Activated CD8-positive, alpha-beta memory T cell treated with anti-CD3 and anti-CD28 coated beads, Interleukin-2, amount 10 ng/mL, durations not matched to agents 7 days and 5 days (primary cell): ENCODE data around the gene KRTAP10-3. TPM values are rescaled to one million over a fixed set of nuclear protein-coding genes. Genes with fewer than 3 reads are reported as not detected.

Experiments
- ATAC-seq: fragments of 150-1000 bp; cut with Tn5 transposase; one replicate; pipeline ENCODE4 v1.10.0; 2021; ENCODE audit warnings: moderate library complexity
- CTCF ChIA-PET: fragments of 350-600 bp; sonication (Branson Sonifier 250); formaldehyde crosslinking; loops from one replicate; lab custom pipeline; 2021; ENCODE audit warnings: antibody characterized with exemption; lab: Charles Lee
- DNase-seq: peaks from one replicate; pipeline ENCODE4 v3.0.0-alpha.2; 2020
- H3K27ac Mint-ChIP-seq: one replicate; pipeline ENCODE4 v1.8.0; 2021; ENCODE audit warnings: mild to moderate bottlenecking, mixed read lengths
- H3K27me3 Mint-ChIP-seq: one replicate; pipeline ENCODE4 v1.8.0; 2021; ENCODE audit warnings: mixed read lengths
- H3K36me3 Mint-ChIP-seq: one replicate; pipeline ENCODE4 v1.8.0; 2021; ENCODE audit warnings: mild to moderate bottlenecking, mixed read lengths
- H3K4me1 Mint-ChIP-seq: one replicate; pipeline ENCODE4 v1.8.0; 2021; ENCODE audit warnings: mixed read lengths
- H3K4me3 Mint-ChIP-seq: one replicate; pipeline ENCODE4 v1.8.0; 2021; ENCODE audit warnings: mild to moderate bottlenecking, moderate library complexity, mixed read lengths
- H3K9me3 Mint-ChIP-seq: one replicate; pipeline ENCODE4 v1.8.0; 2022; ENCODE audit warnings: low read depth, mixed read lengths
- total RNA-seq, 2 experiments: library from RNA; stranded (reverse); gene quantifications; one replicate each; pipeline ENCODE4 v1.2.3, GENCODE V29; 2021

Gene KRTAP10-3
- total RNA-seq, 2 experiments from 2014 or later: not detected

GRCh38 chr21:44540741-44541288, 17.8 kb downstream of the KRTAP10-3 start:
- H3K36me3 Mint-ChIP-seq: peaks cover 4% of the 10 kb centered on the region
- H3K4me3 Mint-ChIP-seq: no peak overlapping the region
- peaks cover 2% of the 10 kb centered on the region for H3K27me3 Mint-ChIP-seq
- H3K27ac Mint-ChIP-seq: no peak overlapping the region
- H3K9me3 Mint-ChIP-seq: peaks cover 4% of the 10 kb centered on the region
- H3K4me1 Mint-ChIP-seq: no peaks in the 10 kb centered on the region
- CTCF ChIA-PET: interaction anchor here (1.0 to 1.3 kb wide), 3 partner anchors 31 to 252 kb away, joined by 3 to 7 read pairs (median 4); no protein-coding TSS in a partner anchor
- DNase-seq: no peak
- no peak for ATAC-seq

DNA sequence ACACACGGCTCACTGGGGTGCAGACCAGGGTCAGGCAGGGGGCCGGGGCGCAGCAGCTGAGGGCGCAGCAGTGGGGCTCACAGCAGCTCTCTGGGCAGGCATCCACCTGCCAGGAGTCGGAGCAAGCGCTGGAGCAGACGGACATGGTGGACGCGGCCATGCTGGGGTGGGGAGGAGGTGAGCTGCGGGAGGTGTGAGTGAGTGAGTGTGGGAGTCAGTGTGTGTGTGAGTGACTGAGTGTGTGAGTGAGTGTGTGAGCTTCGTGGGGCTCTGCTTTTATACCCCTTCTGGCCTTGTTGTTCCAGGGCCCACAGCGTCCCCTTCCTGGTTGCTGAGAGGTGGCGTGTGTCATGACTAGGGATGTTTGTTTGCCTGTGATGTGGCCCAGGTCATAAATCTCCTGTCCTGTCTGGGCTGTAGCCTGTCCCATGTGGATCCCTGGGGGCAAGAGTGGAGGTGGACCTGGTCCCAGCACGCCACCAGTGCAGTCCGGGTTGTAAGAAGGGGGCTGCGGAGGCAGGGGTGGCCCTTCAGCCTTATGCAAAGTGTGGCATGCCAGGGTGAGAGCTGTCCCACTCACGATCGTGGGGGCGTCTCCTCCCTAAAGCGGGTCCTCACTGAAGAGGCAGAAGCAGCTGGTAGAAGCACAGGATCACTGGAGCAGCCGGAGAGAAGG, 18.5 kb downstream of the KRTAP10-3 start, which contains the start of gene KRTAP10-1:
Gene KRTAP10-1 (minus strand): TSS at position 205 of the 676 bp plus-strand sequence. CDS start 45 bp downstream, at position 160.
- peaks cover 2% of the 10 kb centered on the region for H3K27me3 Mint-ChIP-seq
- peaks cover 1% of the 10 kb centered on the region for H3K36me3 Mint-ChIP-seq
- DNase-seq (peak; percentile 35), ATAC-seq (no peak)
- peaks cover 2% of the 10 kb centered on the region for H3K9me3 Mint-ChIP-seq
- no peak within 1 kb of the TSS for H3K27ac Mint-ChIP-seq
- CTCF ChIA-PET: interaction anchor here (1.0 to 1.3 kb wide), 2 partner anchors 224 to 253 kb away, joined by 3 to 4 read pairs; no protein-coding TSS in a partner anchor
- no peak within 1 kb of the TSS for H3K4me3 Mint-ChIP-seq
- H3K4me1 Mint-ChIP-seq: no peaks in the 10 kb centered on the region

DNA sequence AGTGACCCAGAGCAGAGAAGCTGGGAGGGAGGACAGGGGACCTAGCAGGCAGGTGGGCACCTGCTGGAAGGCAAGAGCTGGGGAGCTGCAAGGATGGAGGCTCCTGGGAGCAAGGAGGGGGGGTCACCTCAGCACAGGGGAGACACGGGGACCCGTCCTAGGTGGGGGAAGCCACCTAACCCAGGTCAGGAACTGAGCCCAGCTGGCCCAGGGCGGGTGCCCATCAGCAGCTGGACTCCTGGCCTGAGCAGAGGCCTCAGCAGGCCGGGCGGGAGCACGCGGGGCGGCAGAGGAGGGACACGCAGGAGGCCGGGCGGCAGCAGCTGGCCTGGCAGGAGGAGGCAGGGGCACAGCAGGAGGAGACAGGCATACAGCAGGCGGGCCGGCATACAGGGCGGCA, 19.5 kb downstream of the KRTAP10-3 start:
- CTCF ChIA-PET: no interaction called here
- H3K4me3 Mint-ChIP-seq: no peak overlapping the region
- peaks cover 2% of the 10 kb centered on the region for H3K27me3 Mint-ChIP-seq
- ATAC-seq: no peak
- DNase-seq: peak; percentile 29
- H3K36me3 Mint-ChIP-seq: peaks cover 1% of the 10 kb centered on the region
- H3K4me1 Mint-ChIP-seq: no peaks in the 10 kb centered on the region
- peaks cover 4% of the 10 kb centered on the region for H3K9me3 Mint-ChIP-seq
- H3K27ac Mint-ChIP-seq: no peak overlapping the region

DNA sequence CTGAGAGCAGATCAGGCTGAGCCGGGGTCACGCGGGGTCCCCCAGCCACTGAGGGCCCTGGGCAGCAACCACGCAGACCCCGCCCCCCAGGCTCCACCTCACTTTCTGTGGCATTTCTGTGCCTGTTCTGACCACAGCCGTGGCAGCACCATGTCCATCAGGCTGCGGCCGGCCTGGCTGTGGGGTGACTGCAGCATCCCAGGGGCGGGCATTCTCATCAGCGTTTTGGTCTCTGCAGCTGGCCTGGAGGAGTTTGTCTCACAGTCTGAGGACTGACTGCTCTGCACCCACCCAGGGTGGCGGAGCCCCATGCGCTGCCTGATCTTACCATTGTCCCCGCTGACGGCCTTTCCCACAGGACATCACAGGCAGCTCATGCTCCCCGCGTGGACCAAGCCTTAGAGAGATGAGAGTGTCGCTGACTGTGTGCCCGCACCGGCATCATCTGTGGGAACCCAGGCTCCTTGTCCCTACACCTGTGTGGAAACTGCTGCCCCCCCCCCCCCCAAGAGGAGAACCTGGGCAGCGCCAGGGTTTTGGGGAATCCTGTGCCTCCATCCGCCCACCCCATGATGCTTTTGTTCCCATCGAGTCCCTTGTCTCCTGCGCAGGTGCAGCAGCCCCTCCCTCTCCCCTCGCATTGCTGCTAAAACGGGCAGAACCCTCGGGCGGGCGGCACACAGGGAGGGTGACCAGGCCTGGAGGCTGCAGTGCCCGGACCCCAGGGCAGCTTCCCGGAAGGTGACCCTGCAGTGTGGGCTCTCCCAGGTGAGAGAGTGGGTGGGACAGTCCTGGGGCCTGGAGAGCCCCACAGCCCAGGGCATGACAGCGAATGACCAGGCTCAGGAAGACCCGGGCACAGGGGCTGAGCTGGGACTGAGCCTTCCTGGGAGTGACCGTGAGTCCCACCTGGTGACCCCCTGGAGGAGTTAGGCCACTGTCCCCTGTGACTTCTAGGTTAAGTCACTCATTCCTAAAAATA, 20.4 kb downstream of the KRTAP10-3 start:
- CTCF ChIA-PET: no interaction called here
- DNase-seq: peak; percentile 27
- no peak for ATAC-seq
- H3K4me1 Mint-ChIP-seq: no peaks in the 10 kb centered on the region
- H3K27me3 Mint-ChIP-seq: peaks cover 2% of the 10 kb centered on the region
- H3K4me3 Mint-ChIP-seq: no peak overlapping the region
- no peak overlapping the region for H3K27ac Mint-ChIP-seq
- peaks cover 1% of the 10 kb centered on the region for H3K36me3 Mint-ChIP-seq
- H3K9me3 Mint-ChIP-seq: peaks cover 4% of the 10 kb centered on the region

DNA sequence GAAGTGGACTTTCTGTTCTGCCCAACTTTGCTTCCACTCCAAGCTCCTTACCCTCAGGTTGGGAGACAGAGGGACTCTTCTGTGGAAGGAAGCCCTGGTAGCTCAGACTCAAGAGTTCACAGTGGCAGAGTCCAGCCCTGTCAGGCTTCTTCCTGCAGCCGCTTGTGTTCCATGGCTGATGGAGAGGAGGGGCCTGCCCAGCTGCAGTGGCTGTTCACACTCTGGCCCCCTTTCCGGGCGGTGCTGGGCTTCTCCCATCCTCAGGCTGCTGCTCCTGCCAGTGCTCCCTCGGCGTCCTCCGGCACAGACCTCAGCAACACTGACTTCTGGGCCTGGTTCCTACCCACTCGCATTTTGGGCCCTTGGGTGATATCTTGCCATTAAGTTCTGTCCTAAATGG, 22.6 kb downstream of the KRTAP10-3 start:
- Mint-ChIP-seq H3K9me3 (peaks cover 2% of the 10 kb centered on the region), H3K27me3 (peaks cover 2% of the 10 kb centered on the region), H3K4me1 (no peaks in the 10 kb centered on the region), H3K36me3 (peaks cover under 1% of the 10 kb centered on the region), H3K4me3 (no peak overlapping the region), H3K27ac (no peak overlapping the region)
- no peak for ATAC-seq
- no peak for DNase-seq
- CTCF ChIA-PET: interaction anchor here (1.3 kb wide), 1 partner anchor 257 kb away, joined by 3 read pairs; no protein-coding TSS in a partner anchor

DNA sequence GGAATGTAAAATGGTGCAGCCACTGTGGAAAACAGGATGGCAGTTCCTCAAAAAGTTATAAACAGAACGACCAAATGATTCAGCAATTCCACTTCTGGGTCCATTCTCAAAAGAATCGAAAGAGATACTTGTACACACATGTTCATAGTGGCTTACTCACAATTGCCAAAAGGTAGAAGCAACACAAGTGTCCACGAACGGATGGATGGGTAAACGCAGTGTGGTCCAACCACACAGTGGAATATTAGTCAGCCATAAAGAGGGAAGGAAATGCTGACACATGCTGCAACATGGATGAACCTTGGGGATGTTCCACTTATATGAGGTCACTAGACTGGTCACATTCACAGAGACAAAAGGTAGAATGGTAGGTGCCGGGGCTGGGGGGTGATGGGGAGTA, 23.9 kb downstream of the KRTAP10-3 start:
- Mint-ChIP-seq H3K27ac (no peak overlapping the region), H3K4me1 (no peaks in the 10 kb centered on the region), H3K27me3 (peaks cover 2% of the 10 kb centered on the region), H3K9me3 (peaks cover 2% of the 10 kb centered on the region), H3K36me3 (no peaks in the 10 kb centered on the region), H3K4me3 (no peak overlapping the region)
- CTCF ChIA-PET: no interaction called here
- ATAC-seq (no peak), DNase-seq (no peak)

GRCh38 chr21:44533891-44534627, 24.5 kb downstream of the KRTAP10-3 start:
- no peak overlapping the region for H3K27ac Mint-ChIP-seq
- H3K27me3 Mint-ChIP-seq: peaks cover 2% of the 10 kb centered on the region
- H3K4me1 Mint-ChIP-seq: no peaks in the 10 kb centered on the region
- H3K4me3 Mint-ChIP-seq: no peak overlapping the region
- CTCF ChIA-PET: no interaction called here
- DNase-seq: no peak
- peaks cover 2% of the 10 kb centered on the region for H3K9me3 Mint-ChIP-seq
- H3K36me3 Mint-ChIP-seq: no peaks in the 10 kb centered on the region
- no peak for ATAC-seq

GRCh38 chr21:44533121-44533890, 25.3 kb downstream of the KRTAP10-3 start:
- no peak overlapping the region for H3K4me3 Mint-ChIP-seq
- no peak for ATAC-seq
- no peak overlapping the region for H3K27ac Mint-ChIP-seq
- peaks cover 2% of the 10 kb centered on the region for H3K27me3 Mint-ChIP-seq
- no peak for DNase-seq
- H3K9me3 Mint-ChIP-seq: peaks cover 2% of the 10 kb centered on the region
- CTCF ChIA-PET: no interaction called here
- H3K36me3 Mint-ChIP-seq: no peaks in the 10 kb centered on the region
- no peaks in the 10 kb centered on the region for H3K4me1 Mint-ChIP-seq

GRCh38 chr21:44532712-44533111, 25.9 kb downstream of the KRTAP10-3 start:
- no peak for ATAC-seq
- Mint-ChIP-seq H3K27ac (no peak overlapping the region), H3K9me3 (peaks cover 2% of the 10 kb centered on the region), H3K4me3 (no peak overlapping the region), H3K27me3 (peaks cover 2% of the 10 kb centered on the region), H3K36me3 (no peaks in the 10 kb centered on the region), H3K4me1 (no peaks in the 10 kb centered on the region)
- no peak for DNase-seq
- CTCF ChIA-PET: no interaction called here

DNA sequence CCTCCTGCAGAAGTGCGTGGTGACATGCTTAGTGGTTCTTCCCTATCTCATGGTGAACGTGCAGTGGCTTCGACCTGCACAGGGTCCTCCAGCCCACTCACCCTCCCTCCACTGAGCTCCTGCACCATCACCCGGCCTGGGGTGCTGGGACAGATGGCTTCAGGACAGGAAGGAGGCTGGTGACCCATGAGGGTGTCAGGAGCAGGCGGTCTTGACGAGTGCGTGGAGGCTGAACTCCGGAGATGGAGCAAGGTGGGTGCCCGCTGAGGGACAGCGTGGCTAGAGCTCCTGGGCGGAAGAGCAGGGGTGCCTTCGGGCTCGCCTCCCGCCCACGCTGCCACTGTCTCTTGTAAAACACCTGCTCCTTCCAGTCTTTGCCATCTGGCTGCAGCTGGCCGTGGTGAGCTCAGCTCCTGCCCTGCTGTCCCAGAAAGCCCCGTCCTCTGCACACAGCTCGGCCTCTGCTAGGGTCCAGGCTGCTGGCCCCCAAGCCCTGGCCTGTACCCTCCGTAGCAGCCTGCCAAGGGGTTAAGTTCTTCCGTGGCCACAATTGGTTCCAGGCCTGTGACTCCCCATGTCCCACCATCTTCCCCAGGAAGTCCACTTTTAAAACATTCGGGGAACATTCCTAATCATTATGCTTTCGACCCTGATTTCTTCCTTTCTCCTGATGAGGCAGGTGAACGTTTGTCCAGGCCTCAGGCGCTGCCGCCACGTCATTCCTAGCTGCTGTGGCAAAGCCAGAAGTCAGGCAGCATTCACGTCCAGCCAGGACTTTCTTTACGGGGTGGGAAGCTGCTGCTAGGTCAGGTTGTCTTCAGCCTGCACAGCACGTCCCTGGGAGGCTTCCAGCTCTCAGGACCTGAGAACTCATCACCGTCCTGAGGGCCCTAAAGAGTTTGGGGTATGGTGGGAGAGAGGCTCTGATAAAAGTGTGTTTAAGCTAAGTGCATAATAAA, 26.7 kb downstream of the KRTAP10-3 start:
- H3K27ac Mint-ChIP-seq: no peak overlapping the region
- DNase-seq: no peak
- H3K27me3 Mint-ChIP-seq: peaks cover 2% of the 10 kb centered on the region
- no peak overlapping the region for H3K4me3 Mint-ChIP-seq
- CTCF ChIA-PET: no interaction called here
- no peaks in the 10 kb centered on the region for H3K36me3 Mint-ChIP-seq
- H3K4me1 Mint-ChIP-seq: no peaks in the 10 kb centered on the region
- peaks cover 2% of the 10 kb centered on the region for H3K9me3 Mint-ChIP-seq
- no peak for ATAC-seq

- no peaks in the 10 kb centered on the region for H3K36me3 Mint-ChIP-seq
- no peaks in the 10 kb centered on the region for H3K4me1 Mint-ChIP-seq
- H3K27ac Mint-ChIP-seq: no peak overlapping the region
- ATAC-seq (no peak), DNase-seq (no peak)
- CTCF ChIA-PET: no interaction called here
- no peaks in the 10 kb centered on the region for H3K27me3 Mint-ChIP-seq
- H3K4me3 Mint-ChIP-seq: no peak overlapping the region
- H3K9me3 Mint-ChIP-seq: peaks cover 2% of the 10 kb centered on the region
These were observed 27.5 kb downstream of the KRTAP10-3 start for GRCh38 chr21:44530903-44531605.
